ENCODE data around the gene TRIM54.

TRIM54 gene, protein sequence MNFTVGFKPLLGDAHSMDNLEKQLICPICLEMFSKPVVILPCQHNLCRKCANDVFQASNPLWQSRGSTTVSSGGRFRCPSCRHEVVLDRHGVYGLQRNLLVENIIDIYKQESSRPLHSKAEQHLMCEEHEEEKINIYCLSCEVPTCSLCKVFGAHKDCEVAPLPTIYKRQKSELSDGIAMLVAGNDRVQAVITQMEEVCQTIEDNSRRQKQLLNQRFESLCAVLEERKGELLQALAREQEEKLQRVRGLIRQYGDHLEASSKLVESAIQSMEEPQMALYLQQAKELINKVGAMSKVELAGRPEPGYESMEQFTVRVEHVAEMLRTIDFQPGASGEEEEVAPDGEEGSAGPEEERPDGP

GRCh38 chr2:27281855-27282559 is at the start of gene TRIM54:
Gene TRIM54 (plus strand): TSS chr2:27282429. CDS start chr2:27282732, 303 bp downstream.
- no peak for DNase-seq

DNA sequence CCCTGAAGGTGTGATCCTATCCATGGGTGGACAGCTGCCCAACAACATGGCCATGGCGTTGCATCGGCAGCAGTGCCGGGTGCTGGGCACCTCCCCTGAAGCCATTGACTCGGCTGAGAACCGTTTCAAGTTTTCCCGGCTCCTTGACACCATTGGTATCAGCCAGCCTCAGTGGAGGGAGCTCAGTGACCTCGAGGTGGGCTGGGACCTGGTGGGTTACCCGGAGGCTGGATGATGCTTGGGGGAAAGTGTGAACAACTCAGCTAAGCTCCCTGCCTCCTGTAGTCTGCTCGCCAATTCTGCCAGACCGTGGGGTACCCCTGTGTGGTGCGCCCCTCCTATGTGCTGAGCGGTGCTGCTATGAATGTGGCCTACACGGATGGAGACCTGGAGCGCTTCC is 48.9 kb upstream of the TRIM54 start:
- DNase-seq = no peak

GRCh38 chr2:27236136-27236535 is 46.1 kb upstream of the TRIM54 start:
- DNase-seq = no peak

DNA sequence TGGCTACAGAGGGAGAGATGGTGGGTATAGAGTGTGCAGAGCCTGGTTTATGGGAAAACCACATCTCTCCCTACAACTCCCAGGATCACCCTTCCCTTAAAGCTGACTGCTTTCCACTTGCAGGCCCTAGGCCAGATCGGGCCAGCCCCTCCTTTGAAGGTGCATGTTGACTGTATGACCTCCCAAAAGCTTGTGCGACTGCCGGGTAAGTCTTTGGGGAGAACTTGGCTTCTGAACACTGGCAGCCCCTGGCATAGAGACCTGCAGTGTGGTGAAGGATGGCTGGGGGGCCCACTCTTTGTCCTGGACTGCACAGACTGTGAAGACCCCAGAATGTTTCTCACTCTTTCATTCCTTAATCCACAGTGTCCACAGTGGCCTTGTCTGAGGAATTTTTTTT is 45.6 kb upstream of the TRIM54 start:
- DNase-seq = no peak

DNA sequence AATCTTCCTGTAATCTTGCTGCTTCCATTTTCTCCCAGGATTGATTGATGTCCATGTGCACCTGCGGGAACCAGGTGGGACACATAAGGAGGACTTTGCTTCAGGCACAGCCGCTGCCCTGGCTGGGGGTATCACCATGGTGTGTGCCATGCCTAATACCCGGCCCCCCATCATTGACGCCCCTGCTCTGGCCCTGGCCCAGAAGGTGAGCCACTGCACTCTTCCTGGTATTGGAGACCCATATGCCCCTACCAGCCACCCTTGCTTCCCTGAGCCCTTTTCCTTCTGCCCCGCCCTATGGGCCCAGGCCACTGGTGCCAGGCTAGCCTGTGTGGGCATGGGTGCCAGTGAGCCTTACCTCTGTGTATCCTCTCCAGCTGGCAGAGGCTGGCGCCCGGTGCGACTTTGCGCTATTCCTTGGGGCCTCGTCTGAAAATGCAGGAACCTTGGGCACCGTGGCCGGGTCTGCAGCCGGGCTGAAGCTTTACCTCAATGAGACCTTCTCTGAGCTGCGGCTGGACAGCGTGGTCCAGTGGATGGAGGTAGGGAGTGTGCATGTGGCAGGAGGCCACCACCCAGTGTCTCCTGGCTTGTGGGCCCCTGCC is 44.8 kb upstream of the TRIM54 start:
- DNase-seq = no peak

DNA sequence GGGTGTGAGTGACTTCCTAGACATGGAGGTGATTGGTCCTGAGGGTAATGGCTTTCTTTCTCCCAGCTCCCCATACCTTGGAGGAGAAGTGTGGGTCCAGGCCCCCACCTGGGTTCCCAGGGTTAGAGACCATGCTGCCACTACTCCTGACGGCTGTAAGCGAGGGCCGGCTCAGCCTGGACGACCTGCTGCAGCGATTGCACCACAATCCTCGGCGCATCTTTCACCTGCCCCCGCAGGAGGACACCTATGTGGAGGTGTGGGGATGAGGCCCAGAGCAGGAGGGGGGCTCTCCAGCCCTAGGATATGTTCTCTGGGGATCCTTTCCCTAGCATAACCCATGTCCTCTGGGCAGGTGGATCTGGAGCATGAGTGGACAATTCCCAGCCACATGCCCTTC is 43.3 kb upstream of the TRIM54 start:
- DNase-seq = no peak

DNA sequence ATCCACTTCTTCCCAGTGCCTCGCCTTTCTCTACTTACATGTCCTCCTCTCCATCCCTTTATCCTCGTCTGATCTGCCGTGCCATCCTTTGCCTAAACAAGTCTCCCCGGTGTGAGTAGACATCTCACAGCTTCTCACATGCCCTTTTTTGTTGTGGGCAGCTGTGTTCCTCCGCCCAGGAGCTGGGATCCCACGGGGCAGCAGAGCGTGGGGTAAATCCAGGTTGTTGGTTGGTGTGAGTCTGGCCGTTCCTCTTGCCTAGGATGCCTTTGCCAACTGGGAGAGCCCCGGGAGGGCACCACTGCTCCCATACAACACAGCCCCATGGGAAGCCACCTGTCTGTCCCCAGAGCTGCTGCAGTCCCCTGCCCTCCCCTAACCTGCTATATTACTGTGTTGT is 41.8 kb upstream of the TRIM54 start:
- no peak for DNase-seq

DNA sequence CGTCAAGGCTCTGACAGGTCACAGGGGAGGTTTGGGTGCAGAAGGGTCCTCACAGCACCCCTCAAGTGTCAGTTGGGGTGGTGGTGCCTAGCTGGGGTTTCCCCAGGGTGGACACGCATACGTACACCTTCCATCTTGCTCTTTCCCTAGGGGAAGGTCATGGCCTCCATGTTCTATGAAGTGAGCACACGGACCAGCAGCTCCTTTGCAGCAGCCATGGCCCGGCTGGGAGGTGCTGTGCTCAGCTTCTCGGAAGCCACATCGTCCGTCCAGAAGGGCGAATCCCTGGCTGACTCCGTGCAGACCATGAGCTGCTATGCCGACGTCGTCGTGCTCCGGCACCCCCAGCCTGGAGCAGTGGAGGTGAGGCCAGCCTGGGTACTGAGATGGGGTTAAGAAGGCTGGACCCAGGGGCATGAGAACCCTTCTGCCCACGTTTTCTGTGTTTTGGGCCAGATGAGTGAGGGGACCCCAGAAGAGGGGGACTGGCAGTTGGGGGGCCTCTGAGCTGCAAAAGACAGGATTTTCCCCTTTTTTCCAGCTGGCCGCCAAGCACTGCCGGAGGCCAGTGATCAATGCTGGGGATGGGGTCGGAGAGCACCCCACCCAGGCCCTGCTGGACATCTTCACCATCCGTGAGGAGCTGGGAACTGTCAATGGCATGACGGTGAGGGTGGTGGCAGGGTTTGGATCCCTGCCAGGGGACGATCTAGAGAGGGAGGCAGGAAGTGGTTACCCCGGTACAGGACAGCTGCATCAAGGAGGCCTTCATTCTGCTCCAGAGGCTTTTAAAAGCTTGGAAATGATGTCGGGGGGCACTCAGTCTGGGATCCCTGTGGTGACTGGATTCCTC is 40.2 kb upstream of the TRIM54 start:
- no peak for DNase-seq

DNA sequence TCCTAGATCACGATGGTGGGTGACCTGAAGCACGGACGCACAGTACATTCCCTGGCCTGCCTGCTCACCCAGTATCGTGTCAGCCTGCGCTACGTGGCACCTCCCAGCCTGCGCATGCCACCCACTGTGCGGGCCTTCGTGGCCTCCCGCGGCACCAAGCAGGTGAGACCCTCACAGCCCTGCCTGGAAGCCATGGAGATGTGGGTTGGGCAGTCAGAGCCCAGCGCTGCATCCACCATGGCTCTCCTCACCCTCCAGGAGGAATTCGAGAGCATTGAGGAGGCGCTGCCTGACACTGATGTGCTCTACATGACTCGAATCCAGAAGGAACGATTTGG is 39.6 kb upstream of the TRIM54 start:
- no peak for DNase-seq

DNA sequence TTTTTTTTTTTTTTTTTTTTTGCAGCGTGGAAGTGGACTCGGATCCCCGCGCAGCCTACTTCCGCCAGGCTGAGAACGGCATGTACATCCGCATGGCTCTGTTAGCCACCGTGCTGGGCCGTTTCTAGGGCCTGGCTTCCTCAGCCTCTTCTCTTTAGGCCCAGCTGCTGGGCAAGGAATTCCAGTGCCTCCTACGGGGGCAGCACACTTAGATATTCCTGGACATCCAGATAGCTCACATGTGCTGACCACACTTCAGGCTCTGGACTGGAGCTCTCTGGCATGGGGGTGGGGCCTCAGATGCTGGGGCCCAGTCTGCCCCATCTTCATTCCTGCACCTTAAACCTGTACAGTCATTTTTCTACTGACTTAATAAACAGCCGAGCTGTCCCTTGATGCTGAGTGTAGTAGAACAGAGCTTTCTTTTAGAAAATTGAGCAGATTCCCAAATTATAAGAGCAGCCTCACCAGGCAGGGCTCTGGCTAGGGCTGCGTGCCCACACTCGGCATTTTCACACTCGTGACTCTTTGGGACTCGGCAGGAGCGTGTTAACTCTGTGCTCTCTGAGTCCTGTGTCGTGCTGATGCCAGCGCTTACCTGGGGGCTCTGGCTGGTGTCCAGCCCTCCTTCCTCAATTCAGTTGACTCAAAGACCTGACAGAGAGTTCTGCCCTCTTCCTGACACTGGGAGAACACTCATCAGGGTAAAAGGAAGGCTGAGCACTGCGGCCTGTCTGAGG is 38.7 kb upstream of the TRIM54 start:
- DNase-seq = no peak

GRCh38 chr2:27245116-27245515 is 37.1 kb upstream of the TRIM54 start:
- DNase-seq = no peak

DNA sequence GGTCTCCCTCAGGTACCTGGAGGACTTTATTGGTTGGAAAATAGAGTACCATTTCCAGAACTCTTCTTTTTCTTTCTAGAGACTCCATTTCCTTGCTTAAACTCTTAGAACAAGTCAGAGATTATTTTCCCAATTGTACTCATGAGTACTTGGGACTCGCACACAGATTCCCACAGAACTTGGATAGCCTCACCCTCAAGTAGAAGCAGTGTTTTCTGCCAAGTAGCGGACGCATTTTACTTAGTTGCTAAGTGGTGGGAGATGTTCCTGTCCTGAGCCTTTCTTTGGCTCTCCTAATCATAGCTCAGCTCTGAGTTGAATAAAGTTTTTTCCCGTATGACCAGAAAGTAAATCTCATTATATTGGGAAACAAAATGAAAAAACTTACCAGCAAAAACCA is 36.6 kb upstream of the TRIM54 start:
- DNase-seq = no peak

GRCh38 chr2:27247893-27248292 is 34.3 kb upstream of the TRIM54 start:
- DNase-seq = no peak

- DNase-seq = no peak
Observed at GRCh38 chr2:27249159-27249890, 32.9 kb upstream of the TRIM54 start.

GRCh38 chr2:27249891-27250651 is 32.2 kb upstream of the TRIM54 start:
- peak; percentile 72 for DNase-seq

DNA sequence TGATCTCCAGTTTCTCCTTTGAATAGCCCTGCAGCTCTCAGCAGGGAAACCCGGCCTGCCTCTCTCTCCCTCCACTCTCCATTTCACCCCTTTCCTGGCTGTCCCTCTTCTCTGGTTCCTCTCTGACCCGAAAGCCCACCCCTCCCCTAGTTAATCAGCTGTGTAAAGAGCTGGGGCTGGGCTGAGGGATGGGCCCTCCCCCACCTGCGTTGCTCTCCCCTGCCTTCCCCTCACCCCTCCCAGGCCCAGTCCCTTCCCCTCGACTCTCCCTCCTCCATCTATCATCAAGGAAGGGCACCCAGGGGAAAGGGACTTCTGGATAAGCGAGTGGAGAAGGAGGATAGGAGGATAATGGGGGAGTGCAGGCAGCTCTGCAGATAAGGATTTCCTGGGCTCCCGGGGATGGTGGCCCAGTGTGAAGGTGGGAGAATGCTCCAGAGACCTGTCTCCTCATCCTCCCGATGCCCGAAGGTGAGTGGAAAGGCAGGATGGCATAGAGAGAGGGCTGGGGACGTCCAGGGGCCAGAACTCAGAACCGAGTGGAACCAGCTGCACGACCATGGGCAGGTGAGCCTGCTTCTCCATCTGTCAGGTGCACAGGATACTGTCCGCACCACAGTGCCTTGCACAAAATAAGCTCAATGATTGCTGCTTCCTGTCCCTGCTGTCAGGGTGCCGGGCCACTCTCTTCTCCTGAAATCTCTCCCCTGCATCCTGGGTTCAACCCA is 31.4 kb upstream of the TRIM54 start:
- no peak for DNase-seq

DNA sequence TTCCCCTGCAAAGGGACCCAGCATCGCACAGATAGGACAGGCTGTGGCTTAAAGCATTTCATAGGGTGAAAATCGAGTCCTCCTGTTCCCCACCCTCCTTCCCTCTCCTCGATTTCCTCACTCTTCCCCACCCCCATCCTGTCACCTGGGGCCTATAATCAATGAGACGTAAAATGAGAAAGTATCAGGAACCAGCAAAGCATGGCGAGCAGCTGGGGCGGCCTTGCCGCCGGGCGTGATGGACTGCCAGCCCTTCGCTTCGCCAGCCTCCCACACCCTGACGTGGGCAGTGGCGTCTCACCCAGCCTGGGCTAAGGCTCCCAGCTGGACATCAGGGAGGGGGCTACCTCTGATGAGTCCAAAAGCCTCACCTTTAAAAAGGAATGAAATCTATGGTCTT is 30.5 kb upstream of the TRIM54 start:
- no peak for DNase-seq

GRCh38 chr2:27255187-27255586 is 27.0 kb upstream of the TRIM54 start:
- DNase-seq = no peak

- DNase-seq = no peak
Observed at GRCh38 chr2:27255660-27256059, 26.6 kb upstream of the TRIM54 start.

DNA sequence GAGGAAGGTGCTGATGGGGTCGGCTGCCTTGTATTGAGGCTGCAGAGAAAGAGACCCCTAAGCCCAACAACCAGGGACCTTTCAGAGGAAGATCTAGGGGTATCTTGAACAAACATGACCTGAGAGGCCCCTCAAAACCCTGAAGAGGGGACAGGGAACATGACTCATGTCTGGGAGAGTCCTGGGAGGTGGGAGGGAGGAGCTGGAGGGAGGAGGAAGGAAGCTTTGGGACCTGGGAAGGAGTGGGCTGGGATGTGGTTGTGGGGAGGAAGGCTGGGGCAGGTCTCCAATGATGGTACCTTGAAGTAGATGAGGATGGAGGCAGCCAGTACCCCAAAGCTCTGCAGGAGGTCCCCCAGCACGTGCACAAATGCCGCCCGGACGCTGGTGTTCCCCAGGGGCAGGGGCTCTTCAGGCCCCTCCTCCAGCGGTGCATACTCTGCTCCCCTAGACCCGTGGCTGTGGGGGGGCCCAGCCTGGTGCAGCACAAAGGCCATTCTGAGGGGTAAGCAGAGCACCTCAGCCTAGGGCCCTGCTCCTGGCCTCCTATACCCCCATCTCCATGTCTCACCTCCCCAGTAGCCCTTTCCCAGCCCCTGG is 25.3 kb upstream of the TRIM54 start:
- DNase-seq = no peak
